Embryonic facial prominence (tissue), 1 donor: ENCODE data around the gene PRKAR2A.
"Not testable (repeated sequence)": the region's sequence is repeated elsewhere in the genome, so short reads cannot be mapped to it uniquely, and the experiment has no call there.

Experiments used
- DNase-seq: peaks from one replicate; pipeline ENCODE4 v3.0.0-alpha.2; 2016; ENCODE audit errors: extremely low spot score

The PRKAR2A gene

GRCh38 chr3:48733752-48734518 is 113.7 kb downstream of the PRKAR2A start:
- DNase-seq, result not testable (repeated sequence)

GRCh38 chr3:48727511-48727910 is 120.2 kb downstream of the PRKAR2A start:
- DNase-seq, result no peak

- DNase-seq, result not testable (repeated sequence)
Observed at GRCh38 chr3:48725185-48725855, 122.4 kb downstream of the PRKAR2A start.

GRCh38 chr3:48723725-48724124 is 123.9 kb downstream of the PRKAR2A start:
- no peak for DNase-seq

GRCh38 chr3:48723293-48723692 is 124.4 kb downstream of the PRKAR2A start:
- not testable (repeated sequence) for DNase-seq

GRCh38 chr3:48716982-48717746 is 130.5 kb downstream of the PRKAR2A start, which contains the start of gene IP6K2:
Gene IP6K2 (minus strand): TSS chr3:48717221. CDS start chr3:48695291, 21,930 bp downstream.
- peak; percentile 98 for DNase-seq

- DNase-seq, result no peak
Observed at GRCh38 chr3:48716508-48716981, 131.1 kb downstream of the PRKAR2A start.

- DNase-seq, result no peak
Observed at GRCh38 chr3:48715174-48715800, 132.4 kb downstream of the PRKAR2A start.

- no peak for DNase-seq
Observed at GRCh38 chr3:48711727-48712126, 135.9 kb downstream of the PRKAR2A start.

GRCh38 chr3:48709051-48709461 is 138.6 kb downstream of the PRKAR2A start:
- DNase-seq, result no peak

- DNase-seq, result no peak
Observed at GRCh38 chr3:48708481-48708889, 139.2 kb downstream of the PRKAR2A start.

GRCh38 chr3:48707157-48707556 is 140.5 kb downstream of the PRKAR2A start:
- DNase-seq, result no peak

- DNase-seq, result no peak
Observed at GRCh38 chr3:48702320-48702920, 145.3 kb downstream of the PRKAR2A start.

GRCh38 chr3:48700731-48701405 is 146.8 kb downstream of the PRKAR2A start:
- no peak for DNase-seq

- no peak for DNase-seq
Observed at GRCh38 chr3:48698891-48699290, 148.8 kb downstream of the PRKAR2A start.

- no peak for DNase-seq
Observed at GRCh38 chr3:48697952-48698351, 149.7 kb downstream of the PRKAR2A start.

- DNase-seq, result no peak
Observed at GRCh38 chr3:48696601-48697000, 151.1 kb downstream of the PRKAR2A start.
